WTC11 (cell line): ENCODE measurements around the gene MYH9. TPM values are rescaled to one million over a fixed set of nuclear protein-coding genes. Genes with fewer than 3 reads are reported as not detected.

ENCODE experiments used
- ATAC-seq: fragments of 200-7000 bp; cut with Tn5 transposase; 2 replicates; pipeline ENCODE4 v1.10.0; 2021; ENCODE audit warnings: mild to moderate bottlenecking, moderate library complexity
- CTCF ChIA-PET: fragments of 300-600 bp; sonication (Branson Sonifier 250); formaldehyde crosslinking; loops from one replicate; lab custom pipeline; 2021; ENCODE audit warnings: antibody characterized with exemption; lab: Charles Lee
- POLR2A ChIA-PET: fragments of 350-600 bp; sonication (Branson Sonifier 250); formaldehyde crosslinking; loops from one replicate; lab custom pipeline; 2021; ENCODE audit warnings: antibody characterized with exemption; lab: Charles Lee
- DNase-seq: peaks from one replicate; pipeline ENCODE4 v3.0.0; 2021; ENCODE audit warnings: low spot score
- H3K27ac Mint-ChIP-seq: 2 replicates; pipeline ENCODE4 v1.8.0; 2021; ENCODE audit warnings: mixed read lengths
- H3K27me3 Mint-ChIP-seq: 2 replicates; pipeline ENCODE4 v1.8.0; 2021; ENCODE audit warnings: low read depth, mild to moderate bottlenecking, moderate library complexity, mixed read lengths
- H3K36me3 Mint-ChIP-seq: 2 replicates; pipeline ENCODE4 v1.8.0; 2021; ENCODE audit warnings: mixed read lengths
- H3K4me1 Mint-ChIP-seq: 2 replicates; pipeline ENCODE4 v1.8.0; 2022; ENCODE audit warnings: mixed read lengths
- H3K4me3 Mint-ChIP-seq: 2 replicates; pipeline ENCODE4 v1.8.0; 2021; ENCODE audit warnings: mild to moderate bottlenecking, moderate library complexity, mixed read lengths
- H3K9me3 Mint-ChIP-seq: 2 replicates; pipeline ENCODE4 v1.8.0; 2021; ENCODE audit warnings: mixed read lengths
- CREM ChIP-seq: sonication (generic); formaldehyde crosslinking; IDR thresholded peaks from 2 replicates; pipeline ENCODE4 v1.8.1; 2022; ENCODE audit warnings: mild to moderate bottlenecking, missing genetic modification reagents, moderate library complexity
- FOXP1 ChIP-seq: sonication (generic); formaldehyde crosslinking; IDR thresholded peaks from 2 replicates; pipeline ENCODE4 v1.8.0; 2022; ENCODE audit warnings: missing genetic modification reagents, mild to moderate bottlenecking, moderate library complexity, borderline replicate concordance
- KAT7 ChIP-seq: sonication (generic); formaldehyde crosslinking; IDR thresholded peaks from 2 replicates; pipeline ENCODE4 v1.8.1; 2023; ENCODE audit warnings: missing genetic modification reagents, mild to moderate bottlenecking, borderline replicate concordance
- MYBL2 ChIP-seq: sonication (generic); formaldehyde crosslinking; IDR thresholded peaks from 2 replicates; pipeline ENCODE4 v1.8.1; 2023; ENCODE audit warnings: mild to moderate bottlenecking, moderate library complexity, missing genetic modification reagents
- ZNF232 ChIP-seq: sonication (generic); formaldehyde crosslinking; IDR thresholded peaks from 2 replicates; pipeline ENCODE4 v1.8.0; 2022; ENCODE audit warnings: mild to moderate bottlenecking, missing genetic modification reagents
- ZNF671 ChIP-seq: fragments of 250-450 bp; sonication (Bioruptor Pico); IDR thresholded peaks from 2 replicates; pipeline ENCODE4 v1.8.0; 2021; ENCODE audit warnings: mild to moderate bottlenecking
- total RNA-seq: library from RNA; stranded (reverse); gene quantifications from 3 replicates; pipeline ENCODE4 v1.2.3, GENCODE V29; 2021
- TF ChIP-seq, protein P1 (sequence below): sonication (generic); formaldehyde crosslinking; IDR thresholded peaks from 2 replicates; pipeline ENCODE4 v1.8.1; 2023; ENCODE audit warnings: mild to moderate bottlenecking, missing genetic modification reagents
- TF ChIP-seq, protein P2 (sequence below): sonication (generic); formaldehyde crosslinking; conservative IDR thresholded peaks from 2 replicates; pipeline ENCODE4 v1.8.1; 2023; ENCODE audit warnings: mild to moderate bottlenecking, low read depth, missing genetic modification reagents, moderate library complexity
- TF ChIP-seq, protein P3 (sequence below): sonication (generic); formaldehyde crosslinking; IDR thresholded peaks from 2 replicates; pipeline ENCODE4 v1.8.1; 2022; ENCODE audit warnings: missing genetic modification reagents, borderline replicate concordance
- TF ChIP-seq, protein P4 (sequence below): sonication (generic); formaldehyde crosslinking; IDR thresholded peaks from 2 replicates; pipeline ENCODE4 v1.8.0; 2023; ENCODE audit warnings: mild to moderate bottlenecking, missing genetic modification reagents
- TF ChIP-seq, protein P5 (sequence below): sonication (generic); formaldehyde crosslinking; IDR thresholded peaks from 2 replicates; pipeline ENCODE4 v1.8.1; 2022; ENCODE audit warnings: mild to moderate bottlenecking, missing genetic modification reagents, moderate library complexity, borderline replicate concordance
- TF ChIP-seq, protein P6 (sequence below): sonication (generic); formaldehyde crosslinking; conservative IDR thresholded peaks from 2 replicates; pipeline ENCODE4 v1.8.1; 2022; ENCODE audit warnings: mild to moderate bottlenecking, missing genetic modification reagents
- TF ChIP-seq, protein P7 (sequence below): fragments of 250-450 bp; sonication (Bioruptor Pico); IDR thresholded peaks from 2 replicates; pipeline ENCODE4 v1.9.0; 2021; ENCODE audit warnings: mild to moderate bottlenecking
- TF ChIP-seq, protein P8 (sequence below): fragments of 250-450 bp; sonication (Bioruptor Pico); IDR thresholded peaks from 2 replicates; pipeline ENCODE4 v1.8.0; 2021; ENCODE audit warnings: mild to moderate bottlenecking
- TF ChIP-seq, protein P9 (sequence below): sonication (generic); formaldehyde crosslinking; IDR thresholded peaks from 2 replicates; pipeline ENCODE4 v1.8.1; 2022; ENCODE audit warnings: low read depth, missing genetic modification reagents, borderline replicate concordance
- TF ChIP-seq, protein P10 (sequence below): fragments of 250-450 bp; sonication (Bioruptor Pico); IDR thresholded peaks from 2 replicates; pipeline ENCODE4 v1.9.0; 2021; ENCODE audit warnings: moderate library complexity, mild to moderate bottlenecking, inconsistent platforms, borderline replicate concordance

Gene MYH9
- total RNA-seq, 1 experiment from 2014 or later, result 277 TPM

DNA sequence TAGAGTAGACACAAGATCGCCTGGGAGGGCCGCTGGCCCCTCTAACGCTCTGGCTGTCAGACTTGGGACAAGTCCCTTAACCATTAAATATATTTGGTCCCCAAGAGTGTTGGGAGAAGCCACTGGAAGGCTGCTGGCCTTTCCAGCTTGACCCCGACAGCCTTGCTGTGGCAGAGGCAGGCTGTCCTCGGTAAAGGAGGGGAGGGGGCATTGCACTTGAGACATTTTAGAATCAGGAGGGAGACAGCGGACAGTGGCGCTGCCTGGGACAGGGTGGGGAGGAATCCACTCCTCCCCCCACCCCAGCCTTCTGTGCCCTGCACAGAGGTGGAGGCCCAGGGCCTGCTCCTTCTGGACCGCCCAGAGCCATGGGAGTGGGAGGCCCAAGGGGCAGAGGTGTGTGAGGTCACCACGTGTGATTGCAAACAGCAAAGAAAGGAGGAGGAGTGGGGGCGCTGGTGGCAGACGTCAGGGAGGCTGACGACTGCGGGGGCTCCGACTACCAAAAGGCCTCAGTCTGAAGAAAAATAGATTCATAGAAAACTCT, 105.9 kb downstream of the MYH9 start (continued):
- TF ChIP-seq, protein P1, sequence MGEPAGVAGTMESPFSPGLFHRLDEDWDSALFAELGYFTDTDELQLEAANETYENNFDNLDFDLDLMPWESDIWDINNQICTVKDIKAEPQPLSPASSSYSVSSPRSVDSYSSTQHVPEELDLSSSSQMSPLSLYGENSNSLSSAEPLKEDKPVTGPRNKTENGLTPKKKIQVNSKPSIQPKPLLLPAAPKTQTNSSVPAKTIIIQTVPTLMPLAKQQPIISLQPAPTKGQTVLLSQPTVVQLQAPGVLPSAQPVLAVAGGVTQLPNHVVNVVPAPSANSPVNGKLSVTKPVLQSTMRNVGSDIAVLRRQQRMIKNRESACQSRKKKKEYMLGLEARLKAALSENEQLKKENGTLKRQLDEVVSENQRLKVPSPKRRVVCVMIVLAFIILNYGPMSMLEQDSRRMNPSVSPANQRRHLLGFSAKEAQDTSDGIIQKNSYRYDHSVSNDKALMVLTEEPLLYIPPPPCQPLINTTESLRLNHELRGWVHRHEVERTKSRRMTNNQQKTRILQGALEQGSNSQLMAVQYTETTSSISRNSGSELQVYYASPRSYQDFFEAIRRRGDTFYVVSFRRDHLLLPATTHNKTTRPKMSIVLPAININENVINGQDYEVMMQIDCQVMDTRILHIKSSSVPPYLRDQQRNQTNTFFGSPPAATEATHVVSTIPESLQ (CRISPR knock-in tag), result no peak

DNA sequence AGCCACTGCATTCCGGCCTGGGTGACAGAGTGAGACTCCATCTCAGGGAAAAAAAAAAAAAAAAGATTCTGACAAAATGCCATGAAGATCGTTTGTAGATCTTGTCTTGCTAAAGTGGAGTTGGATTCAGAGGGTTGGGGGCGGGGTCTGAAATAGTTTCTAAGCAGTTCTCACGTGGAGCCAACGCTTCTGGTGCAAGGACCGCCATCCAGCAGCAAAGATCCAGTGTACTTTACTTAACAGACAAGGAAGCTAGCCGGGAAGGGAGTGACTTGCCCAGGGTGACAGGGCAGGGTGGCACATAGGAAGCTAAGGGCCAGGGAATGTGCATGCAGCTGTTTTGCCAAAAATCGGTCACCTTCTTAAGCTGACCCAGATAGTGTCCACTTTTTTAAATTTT, 107.4 kb downstream of the MYH9 start:
- H3K27ac Mint-ChIP-seq, result no peak overlapping the region
- POLR2A ChIA-PET, result no interaction called here
- CTCF ChIA-PET, result interaction anchor here (0.6 to 1.9 kb wide), 6 partner anchors 19 to 206 kb away, joined by 3 to 5 read pairs (median 3); no protein-coding TSS in a partner anchor
- no peak for ATAC-seq
- peaks cover 38% of the 10 kb centered on the region for H3K36me3 Mint-ChIP-seq
- TF ChIP-seq, protein P2, sequence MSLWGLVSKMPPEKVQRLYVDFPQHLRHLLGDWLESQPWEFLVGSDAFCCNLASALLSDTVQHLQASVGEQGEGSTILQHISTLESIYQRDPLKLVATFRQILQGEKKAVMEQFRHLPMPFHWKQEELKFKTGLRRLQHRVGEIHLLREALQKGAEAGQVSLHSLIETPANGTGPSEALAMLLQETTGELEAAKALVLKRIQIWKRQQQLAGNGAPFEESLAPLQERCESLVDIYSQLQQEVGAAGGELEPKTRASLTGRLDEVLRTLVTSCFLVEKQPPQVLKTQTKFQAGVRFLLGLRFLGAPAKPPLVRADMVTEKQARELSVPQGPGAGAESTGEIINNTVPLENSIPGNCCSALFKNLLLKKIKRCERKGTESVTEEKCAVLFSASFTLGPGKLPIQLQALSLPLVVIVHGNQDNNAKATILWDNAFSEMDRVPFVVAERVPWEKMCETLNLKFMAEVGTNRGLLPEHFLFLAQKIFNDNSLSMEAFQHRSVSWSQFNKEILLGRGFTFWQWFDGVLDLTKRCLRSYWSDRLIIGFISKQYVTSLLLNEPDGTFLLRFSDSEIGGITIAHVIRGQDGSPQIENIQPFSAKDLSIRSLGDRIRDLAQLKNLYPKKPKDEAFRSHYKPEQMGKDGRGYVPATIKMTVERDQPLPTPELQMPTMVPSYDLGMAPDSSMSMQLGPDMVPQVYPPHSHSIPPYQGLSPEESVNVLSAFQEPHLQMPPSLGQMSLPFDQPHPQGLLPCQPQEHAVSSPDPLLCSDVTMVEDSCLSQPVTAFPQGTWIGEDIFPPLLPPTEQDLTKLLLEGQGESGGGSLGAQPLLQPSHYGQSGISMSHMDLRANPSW (CRISPR knock-in tag), result no peak
- TF ChIP-seq FOXP1 (CRISPR knock-in tag) (no peak), ZNF232 (no peak), ZNF671 (CRISPR knock-in tag) (no peak), KAT7 (CRISPR knock-in tag) (no peak), CREM (CRISPR knock-in tag) (no peak), MYBL2 (CRISPR knock-in tag) (no peak)
- TF ChIP-seq, protein P3, sequence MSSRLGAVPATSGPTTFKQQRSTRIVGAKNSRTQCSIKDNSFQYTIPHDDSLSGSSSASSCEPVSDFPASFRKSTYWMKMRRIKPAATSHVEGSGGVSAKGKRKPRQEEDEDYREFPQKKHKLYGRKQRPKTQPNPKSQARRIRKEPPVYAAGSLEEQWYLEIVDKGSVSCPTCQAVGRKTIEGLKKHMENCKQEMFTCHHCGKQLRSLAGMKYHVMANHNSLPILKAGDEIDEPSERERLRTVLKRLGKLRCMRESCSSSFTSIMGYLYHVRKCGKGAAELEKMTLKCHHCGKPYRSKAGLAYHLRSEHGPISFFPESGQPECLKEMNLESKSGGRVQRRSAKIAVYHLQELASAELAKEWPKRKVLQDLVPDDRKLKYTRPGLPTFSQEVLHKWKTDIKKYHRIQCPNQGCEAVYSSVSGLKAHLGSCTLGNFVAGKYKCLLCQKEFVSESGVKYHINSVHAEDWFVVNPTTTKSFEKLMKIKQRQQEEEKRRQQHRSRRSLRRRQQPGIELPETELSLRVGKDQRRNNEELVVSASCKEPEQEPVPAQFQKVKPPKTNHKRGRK (CRISPR knock-in tag), result no peak
- TF ChIP-seq, protein P4, sequence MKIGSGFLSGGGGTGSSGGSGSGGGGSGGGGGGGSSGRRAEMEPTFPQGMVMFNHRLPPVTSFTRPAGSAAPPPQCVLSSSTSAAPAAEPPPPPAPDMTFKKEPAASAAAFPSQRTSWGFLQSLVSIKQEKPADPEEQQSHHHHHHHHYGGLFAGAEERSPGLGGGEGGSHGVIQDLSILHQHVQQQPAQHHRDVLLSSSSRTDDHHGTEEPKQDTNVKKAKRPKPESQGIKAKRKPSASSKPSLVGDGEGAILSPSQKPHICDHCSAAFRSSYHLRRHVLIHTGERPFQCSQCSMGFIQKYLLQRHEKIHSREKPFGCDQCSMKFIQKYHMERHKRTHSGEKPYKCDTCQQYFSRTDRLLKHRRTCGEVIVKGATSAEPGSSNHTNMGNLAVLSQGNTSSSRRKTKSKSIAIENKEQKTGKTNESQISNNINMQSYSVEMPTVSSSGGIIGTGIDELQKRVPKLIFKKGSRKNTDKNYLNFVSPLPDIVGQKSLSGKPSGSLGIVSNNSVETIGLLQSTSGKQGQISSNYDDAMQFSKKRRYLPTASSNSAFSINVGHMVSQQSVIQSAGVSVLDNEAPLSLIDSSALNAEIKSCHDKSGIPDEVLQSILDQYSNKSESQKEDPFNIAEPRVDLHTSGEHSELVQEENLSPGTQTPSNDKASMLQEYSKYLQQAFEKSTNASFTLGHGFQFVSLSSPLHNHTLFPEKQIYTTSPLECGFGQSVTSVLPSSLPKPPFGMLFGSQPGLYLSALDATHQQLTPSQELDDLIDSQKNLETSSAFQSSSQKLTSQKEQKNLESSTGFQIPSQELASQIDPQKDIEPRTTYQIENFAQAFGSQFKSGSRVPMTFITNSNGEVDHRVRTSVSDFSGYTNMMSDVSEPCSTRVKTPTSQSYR (CRISPR knock-in tag), result no peak
- TF ChIP-seq, protein P5, sequence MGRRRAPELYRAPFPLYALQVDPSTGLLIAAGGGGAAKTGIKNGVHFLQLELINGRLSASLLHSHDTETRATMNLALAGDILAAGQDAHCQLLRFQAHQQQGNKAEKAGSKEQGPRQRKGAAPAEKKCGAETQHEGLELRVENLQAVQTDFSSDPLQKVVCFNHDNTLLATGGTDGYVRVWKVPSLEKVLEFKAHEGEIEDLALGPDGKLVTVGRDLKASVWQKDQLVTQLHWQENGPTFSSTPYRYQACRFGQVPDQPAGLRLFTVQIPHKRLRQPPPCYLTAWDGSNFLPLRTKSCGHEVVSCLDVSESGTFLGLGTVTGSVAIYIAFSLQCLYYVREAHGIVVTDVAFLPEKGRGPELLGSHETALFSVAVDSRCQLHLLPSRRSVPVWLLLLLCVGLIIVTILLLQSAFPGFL (CRISPR knock-in tag), result no peak
- TF ChIP-seq, protein P6, sequence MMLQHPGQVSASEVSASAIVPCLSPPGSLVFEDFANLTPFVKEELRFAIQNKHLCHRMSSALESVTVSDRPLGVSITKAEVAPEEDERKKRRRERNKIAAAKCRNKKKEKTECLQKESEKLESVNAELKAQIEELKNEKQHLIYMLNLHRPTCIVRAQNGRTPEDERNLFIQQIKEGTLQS (CRISPR knock-in tag), result no peak
- TF ChIP-seq, protein P7, sequence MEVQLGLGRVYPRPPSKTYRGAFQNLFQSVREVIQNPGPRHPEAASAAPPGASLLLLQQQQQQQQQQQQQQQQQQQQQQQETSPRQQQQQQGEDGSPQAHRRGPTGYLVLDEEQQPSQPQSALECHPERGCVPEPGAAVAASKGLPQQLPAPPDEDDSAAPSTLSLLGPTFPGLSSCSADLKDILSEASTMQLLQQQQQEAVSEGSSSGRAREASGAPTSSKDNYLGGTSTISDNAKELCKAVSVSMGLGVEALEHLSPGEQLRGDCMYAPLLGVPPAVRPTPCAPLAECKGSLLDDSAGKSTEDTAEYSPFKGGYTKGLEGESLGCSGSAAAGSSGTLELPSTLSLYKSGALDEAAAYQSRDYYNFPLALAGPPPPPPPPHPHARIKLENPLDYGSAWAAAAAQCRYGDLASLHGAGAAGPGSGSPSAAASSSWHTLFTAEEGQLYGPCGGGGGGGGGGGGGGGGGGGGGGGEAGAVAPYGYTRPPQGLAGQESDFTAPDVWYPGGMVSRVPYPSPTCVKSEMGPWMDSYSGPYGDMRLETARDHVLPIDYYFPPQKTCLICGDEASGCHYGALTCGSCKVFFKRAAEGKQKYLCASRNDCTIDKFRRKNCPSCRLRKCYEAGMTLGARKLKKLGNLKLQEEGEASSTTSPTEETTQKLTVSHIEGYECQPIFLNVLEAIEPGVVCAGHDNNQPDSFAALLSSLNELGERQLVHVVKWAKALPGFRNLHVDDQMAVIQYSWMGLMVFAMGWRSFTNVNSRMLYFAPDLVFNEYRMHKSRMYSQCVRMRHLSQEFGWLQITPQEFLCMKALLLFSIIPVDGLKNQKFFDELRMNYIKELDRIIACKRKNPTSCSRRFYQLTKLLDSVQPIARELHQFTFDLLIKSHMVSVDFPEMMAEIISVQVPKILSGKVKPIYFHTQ (CRISPR knock-in tag), result no peak
- TF ChIP-seq, protein P8, sequence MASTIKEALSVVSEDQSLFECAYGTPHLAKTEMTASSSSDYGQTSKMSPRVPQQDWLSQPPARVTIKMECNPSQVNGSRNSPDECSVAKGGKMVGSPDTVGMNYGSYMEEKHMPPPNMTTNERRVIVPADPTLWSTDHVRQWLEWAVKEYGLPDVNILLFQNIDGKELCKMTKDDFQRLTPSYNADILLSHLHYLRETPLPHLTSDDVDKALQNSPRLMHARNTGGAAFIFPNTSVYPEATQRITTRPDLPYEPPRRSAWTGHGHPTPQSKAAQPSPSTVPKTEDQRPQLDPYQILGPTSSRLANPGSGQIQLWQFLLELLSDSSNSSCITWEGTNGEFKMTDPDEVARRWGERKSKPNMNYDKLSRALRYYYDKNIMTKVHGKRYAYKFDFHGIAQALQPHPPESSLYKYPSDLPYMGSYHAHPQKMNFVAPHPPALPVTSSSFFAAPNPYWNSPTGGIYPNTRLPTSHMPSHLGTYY (CRISPR knock-in tag), result no peak
- TF ChIP-seq, protein P9, sequence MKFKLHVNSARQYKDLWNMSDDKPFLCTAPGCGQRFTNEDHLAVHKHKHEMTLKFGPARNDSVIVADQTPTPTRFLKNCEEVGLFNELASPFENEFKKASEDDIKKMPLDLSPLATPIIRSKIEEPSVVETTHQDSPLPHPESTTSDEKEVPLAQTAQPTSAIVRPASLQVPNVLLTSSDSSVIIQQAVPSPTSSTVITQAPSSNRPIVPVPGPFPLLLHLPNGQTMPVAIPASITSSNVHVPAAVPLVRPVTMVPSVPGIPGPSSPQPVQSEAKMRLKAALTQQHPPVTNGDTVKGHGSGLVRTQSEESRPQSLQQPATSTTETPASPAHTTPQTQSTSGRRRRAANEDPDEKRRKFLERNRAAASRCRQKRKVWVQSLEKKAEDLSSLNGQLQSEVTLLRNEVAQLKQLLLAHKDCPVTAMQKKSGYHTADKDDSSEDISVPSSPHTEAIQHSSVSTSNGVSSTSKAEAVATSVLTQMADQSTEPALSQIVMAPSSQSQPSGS (CRISPR knock-in tag), result no peak
- TF ChIP-seq, protein P10, sequence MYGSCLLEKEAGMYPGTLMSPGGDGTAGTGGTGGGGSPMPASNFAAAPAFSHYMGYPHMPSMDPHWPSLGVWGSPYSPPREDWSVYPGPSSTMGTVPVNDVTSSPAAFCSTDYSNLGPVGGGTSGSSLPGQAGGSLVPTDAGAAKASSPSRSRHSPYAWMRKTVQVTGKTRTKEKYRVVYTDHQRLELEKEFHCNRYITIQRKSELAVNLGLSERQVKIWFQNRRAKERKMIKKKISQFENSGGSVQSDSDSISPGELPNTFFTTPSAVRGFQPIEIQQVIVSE (CRISPR knock-in tag), result no peak
- peaks cover 11% of the 10 kb centered on the region for H3K4me1 Mint-ChIP-seq
- no peak for DNase-seq
- H3K27me3 Mint-ChIP-seq, result no peaks in the 10 kb centered on the region
- H3K9me3 Mint-ChIP-seq, result no peaks in the 10 kb centered on the region
- no peak overlapping the region for H3K4me3 Mint-ChIP-seq
